Osteoblast (primary cell): ENCODE data around the gene ZMIZ1. TPM values are rescaled to one million over a fixed set of nuclear protein-coding genes. Genes with fewer than 3 reads are reported as not detected.

Experiments
- DNase-seq: peaks from one replicate; pipeline ENCODE4 v3.0.0; 2011; ENCODE audit warnings: low spot score, mixed read lengths; ENCODE audit not compliant: insufficient read length; ENCODE audit errors: missing footprints
- H2AFZ ChIP-seq: 2 replicates; pipeline ENCODE4 v1.6.0; 2011; ENCODE audit warnings: mild to moderate bottlenecking, low read length
- H3K27ac ChIP-seq: 2 replicates; pipeline ENCODE4 v1.5.1; 2011; ENCODE audit warnings: mild to moderate bottlenecking, low read depth, low read length, moderate library complexity
- H3K27me3 ChIP-seq: 2 replicates; pipeline ENCODE4 v1.6.0; 2012; ENCODE audit warnings: mild to moderate bottlenecking, control low read depth, inconsistent platforms, low read length, moderate library complexity; ENCODE audit not compliant: insufficient read depth
- H3K36me3 ChIP-seq: 2 replicates; pipeline ENCODE4 v1.5.1; 2011; ENCODE audit warnings: mild to moderate bottlenecking, low read length, control low read depth, moderate library complexity; ENCODE audit not compliant: insufficient read depth
- H3K4me1 ChIP-seq: 2 replicates; pipeline ENCODE4 v1.5.1; 2011; ENCODE audit warnings: mild to moderate bottlenecking, low read length, control low read depth, moderate library complexity; ENCODE audit not compliant: insufficient read depth
- H3K4me2 ChIP-seq: 2 replicates; pipeline ENCODE4 v1.6.0; 2011; ENCODE audit warnings: mild to moderate bottlenecking, low read length; ENCODE audit not compliant: insufficient read depth
- H3K4me3 ChIP-seq: fragments of 200-600 bp; sonication (generic); 3 replicates; pipeline ENCODE4 v1.5.1; 2012; ENCODE audit warnings: mild to moderate bottlenecking, low read length, inconsistent platforms; ENCODE audit not compliant: insufficient read depth
- H3K79me2 ChIP-seq: 2 replicates; pipeline ENCODE4 v1.6.0; 2012; ENCODE audit warnings: mild to moderate bottlenecking, low read length, control low read depth, inconsistent platforms; ENCODE audit not compliant: insufficient read depth
- H3K9me3 ChIP-seq: 2 replicates; pipeline ENCODE4 v1.5.1; 2011; ENCODE audit warnings: low read depth, low read length, control low read depth
- H4K20me1 ChIP-seq: 2 replicates; pipeline ENCODE4 v1.6.0; 2012; ENCODE audit warnings: mild to moderate bottlenecking, low read length, control low read depth; ENCODE audit not compliant: insufficient read depth
- CTCF ChIP-seq: IDR thresholded peaks from 2 replicates; pipeline ENCODE4 v1.5.1; 2011; ENCODE audit warnings: mild to moderate bottlenecking, low read depth, low read length, moderate library complexity; ENCODE audit errors: extremely low read depth
- total RNA-seq: library from RNA; depleted of rRNA; stranded (reverse); fragments of >200 nt; gene quantifications from 2 replicates; pipeline ENCODE4 v1.2.3, GENCODE V29; 2012

ZMIZ1 gene
- total RNA-seq, 1 donor, result 40.9 TPM

- Histone ChIP-seq H4K20me1 (peaks cover 74% of the 10 kb centered on the region), H3K4me1 (peaks cover 42% of the 10 kb centered on the region), H3K27me3 (no peaks in the 10 kb centered on the region), H3K4me3 (no peak overlapping the region), H3K36me3 (peaks cover 40% of the 10 kb centered on the region), H3K79me2 (peaks cover 98% of the 10 kb centered on the region), H2AFZ (no peak overlapping the region), H3K9me3 (no peaks in the 10 kb centered on the region), H3K27ac (no peak overlapping the region), H3K4me2 (no peak overlapping the region)
- DNase-seq, result no peak
- TF ChIP-seq CTCF, result no peak
Observed at GRCh38 chr10:79128923-79129305, 60.1 kb downstream of the ZMIZ1 start.

GRCh38 chr10:79129361-79129997 is 60.7 kb downstream of the ZMIZ1 start:
- Histone ChIP-seq H3K79me2 (peaks cover 98% of the 10 kb centered on the region), H3K27ac (no peak overlapping the region), H3K9me3 (no peaks in the 10 kb centered on the region), H3K36me3 (peaks cover 34% of the 10 kb centered on the region), H2AFZ (no peak overlapping the region), H3K4me2 (no peak overlapping the region), H3K27me3 (no peaks in the 10 kb centered on the region), H4K20me1 (peaks cover 69% of the 10 kb centered on the region), H3K4me1 (peaks cover 42% of the 10 kb centered on the region), H3K4me3 (no peak overlapping the region)
- DNase-seq, result peak; percentile 93
- no peak for TF ChIP-seq CTCF

GRCh38 chr10:79130255-79130654 is 61.5 kb downstream of the ZMIZ1 start:
- no peak overlapping the region for H2AFZ ChIP-seq
- H3K79me2 ChIP-seq, result peaks cover 97% of the 10 kb centered on the region
- H3K4me3 ChIP-seq, result no peak overlapping the region
- no peaks in the 10 kb centered on the region for H3K27me3 ChIP-seq
- H3K4me1 ChIP-seq, result peaks cover 42% of the 10 kb centered on the region
- no peak for TF ChIP-seq CTCF
- no peak for DNase-seq
- peaks cover 30% of the 10 kb centered on the region for H3K36me3 ChIP-seq
- H3K4me2 ChIP-seq, result no peak overlapping the region
- peaks cover 64% of the 10 kb centered on the region for H4K20me1 ChIP-seq
- H3K27ac ChIP-seq, result no peak overlapping the region
- H3K9me3 ChIP-seq, result no peaks in the 10 kb centered on the region

- Histone ChIP-seq H3K79me2 (peaks cover 97% of the 10 kb centered on the region), H3K36me3 (peaks cover 29% of the 10 kb centered on the region), H4K20me1 (peaks cover 59% of the 10 kb centered on the region), H3K9me3 (no peaks in the 10 kb centered on the region), H3K4me2 (no peak overlapping the region), H3K27ac (no peak overlapping the region), H2AFZ (no peak overlapping the region), H3K4me3 (no peak overlapping the region), H3K4me1 (peaks cover 42% of the 10 kb centered on the region), H3K27me3 (no peaks in the 10 kb centered on the region)
- no peak for TF ChIP-seq CTCF
- no peak for DNase-seq
Observed at GRCh38 chr10:79130846-79131245, 62.1 kb downstream of the ZMIZ1 start.
